Astrocyte of the spinal cord (primary cell): ENCODE data around the gene ANKRD63.

Experiments
- DNase-seq: peaks from one replicate; pipeline ENCODE4 v3.0.0; 2011; ENCODE audit warnings: low read depth, low spot score
- H3K4me3 ChIP-seq: 2 replicates; pipeline ENCODE4 v1.5.1; 2011; ENCODE audit warnings: low read depth, mild to moderate bottlenecking, low read length, moderate library complexity
- CTCF ChIP-seq: IDR thresholded peaks from 2 replicates; pipeline ENCODE4 v1.5.1; 2012; ENCODE audit warnings: low read depth, mild to moderate bottlenecking, low read length, inconsistent platforms
- in situ Hi-C: cut with HindIII; loops from 2 replicates; pipeline ENCODE4 v1.10.0; 2017; ENCODE audit warnings: low sequenced_read_pairs

The ANKRD63 gene

DNA sequence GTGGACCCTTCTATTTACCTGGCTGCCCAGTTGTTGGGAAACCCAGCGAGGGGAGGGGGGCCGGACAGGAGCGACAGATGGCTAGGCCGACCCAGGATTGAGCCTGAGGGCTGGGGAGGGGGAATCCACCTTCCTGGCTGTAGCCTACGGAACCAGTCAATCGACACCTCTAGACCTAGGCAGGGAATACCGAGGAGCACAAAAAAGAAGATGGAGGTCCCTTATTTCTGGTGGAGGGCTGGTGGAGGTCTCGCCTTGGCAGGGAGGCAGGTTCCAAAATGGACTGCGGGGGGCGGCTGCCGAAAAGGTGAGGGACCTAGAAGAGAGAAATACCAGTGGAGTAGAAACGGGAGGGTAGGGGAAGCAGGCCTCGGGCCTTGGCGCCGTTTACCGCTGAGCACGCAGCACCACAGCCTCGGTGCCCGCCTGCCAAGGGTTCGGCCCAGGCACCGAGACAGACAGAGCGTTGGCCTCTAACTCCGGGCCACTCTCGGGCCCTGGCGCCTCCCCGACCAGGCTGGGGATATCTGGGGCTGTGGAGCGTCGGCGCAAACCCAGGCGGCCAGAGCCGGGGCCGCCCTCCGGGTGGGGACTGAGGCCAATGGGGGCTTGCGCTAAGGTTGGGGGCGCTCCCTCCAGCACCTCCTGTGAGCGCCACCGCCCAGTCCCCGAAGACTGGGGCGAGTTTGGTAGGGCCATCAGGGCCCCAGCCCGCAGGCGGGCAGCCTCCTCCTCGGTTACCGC lies 1.6 kb downstream of the ANKRD63 start:
- TF ChIP-seq CTCF = no peak
- in situ Hi-C loops = loop anchor here (25.0 kb wide), 1 partner anchor 131 kb away; the partner anchor contains the start of gene IVD
- no peak overlapping the region for H3K4me3 ChIP-seq
- no peak for DNase-seq

GRCh38 chr15:40280260-40281056 lies 2.4 kb downstream of the ANKRD63 start:
- no peak for TF ChIP-seq CTCF
- in situ Hi-C loops = loop anchor here (25.0 kb wide), 1 partner anchor 132 kb away; the partner anchor contains the start of gene IVD
- no peak overlapping the region for H3K4me3 ChIP-seq
- no peak for DNase-seq

DNA sequence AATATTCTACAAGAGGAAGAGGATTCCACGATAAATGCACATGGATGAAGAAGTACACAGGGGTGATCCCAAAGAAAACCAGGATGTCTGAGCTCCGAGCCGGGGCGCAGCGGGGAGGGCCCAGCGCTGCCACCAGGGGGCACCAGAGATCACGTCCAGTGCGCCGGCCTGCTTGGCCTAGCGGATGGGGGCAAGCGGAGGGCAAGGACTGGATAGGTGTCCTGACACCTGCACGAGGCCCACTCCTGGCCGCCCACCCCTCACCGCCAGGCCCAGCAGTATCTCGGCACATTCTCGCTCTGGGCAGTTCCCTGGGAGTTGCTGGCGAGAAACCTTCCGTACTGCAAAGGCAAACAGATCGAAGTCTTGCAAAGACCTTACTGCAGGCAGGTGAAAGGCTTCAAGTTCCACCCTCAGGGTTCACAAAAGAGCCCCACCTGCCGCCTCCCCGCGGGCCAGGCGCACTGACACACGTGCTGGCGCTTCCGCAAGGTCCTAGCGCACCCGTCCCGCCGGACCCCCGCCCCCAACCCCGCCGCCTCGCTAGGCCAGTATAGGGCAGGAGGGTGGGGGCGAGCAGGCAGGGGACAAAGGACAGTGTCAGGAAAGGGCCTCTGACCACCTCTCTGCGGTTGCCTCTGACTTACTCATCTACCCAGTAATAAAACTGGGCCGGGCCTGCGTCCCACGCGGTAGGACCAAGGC lies 3.3 kb downstream of the ANKRD63 start:
- in situ Hi-C loops = loop anchor here (25.0 kb wide), 1 partner anchor 133 kb away; the partner anchor contains the start of gene IVD
- DNase-seq = peak; percentile 35
- TF ChIP-seq CTCF = peak; percentile 99
- no peak overlapping the region for H3K4me3 ChIP-seq

DNA sequence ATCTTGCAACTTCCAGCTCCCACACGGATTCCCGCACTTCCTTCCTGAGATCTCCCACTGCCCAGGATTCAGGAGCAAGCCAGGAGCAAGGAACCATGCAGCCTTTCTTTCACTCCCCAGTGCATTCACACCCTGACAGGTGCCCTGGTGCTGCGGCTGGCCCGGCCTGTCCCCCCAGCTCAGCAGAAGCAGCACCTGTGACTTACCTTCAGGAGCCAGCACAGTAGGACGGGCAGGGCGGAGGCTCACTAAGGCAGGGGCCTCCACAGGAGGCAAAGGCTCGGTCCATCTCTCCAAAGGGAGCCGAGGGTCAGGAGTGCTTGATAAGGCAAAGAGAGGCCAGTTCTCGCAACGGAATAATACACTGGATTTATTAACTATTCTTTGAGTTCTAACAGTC lies 4.8 kb downstream of the ANKRD63 start:
- TF ChIP-seq CTCF = no peak
- no peak overlapping the region for H3K4me3 ChIP-seq
- in situ Hi-C loops = loop anchor here (25.0 kb wide), 1 partner anchor 134 kb away; the partner anchor contains the start of gene IVD
- no peak for DNase-seq

GRCh38 chr15:40277471-40277870 lies 5.4 kb downstream of the ANKRD63 start:
- TF ChIP-seq CTCF = no peak
- DNase-seq = no peak
- in situ Hi-C loops = loop anchor here (25.0 kb wide), 1 partner anchor 135 kb away; the partner anchor contains the start of gene IVD
- H3K4me3 ChIP-seq = no peak overlapping the region

DNA sequence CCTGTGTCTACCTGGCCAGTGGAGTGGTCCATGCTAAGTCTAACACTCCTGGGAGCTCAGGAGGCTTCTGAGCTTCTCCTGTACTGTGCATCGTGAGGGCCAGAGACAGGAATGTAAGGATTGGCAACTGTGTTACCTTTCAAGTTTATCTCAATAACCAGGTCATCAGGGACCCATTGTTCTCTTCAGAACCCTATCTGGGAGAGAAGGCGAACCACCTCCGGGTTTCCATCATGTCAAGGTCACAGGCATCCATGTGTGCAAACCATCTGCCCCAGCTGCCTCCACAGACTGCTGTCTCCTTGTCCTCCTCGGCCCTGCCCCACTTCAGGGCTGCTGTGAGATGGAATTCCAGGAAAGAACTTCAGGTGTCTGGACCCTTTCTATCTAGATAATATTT lies 5.9 kb downstream of the ANKRD63 start:
- DNase-seq = no peak
- TF ChIP-seq CTCF = no peak
- in situ Hi-C loops = loop anchor here (25.0 kb wide), 1 partner anchor 135 kb away; the partner anchor contains the start of gene IVD
- H3K4me3 ChIP-seq = no peak overlapping the region
